ENCODE data around the gene TOMM70.

DNA sequence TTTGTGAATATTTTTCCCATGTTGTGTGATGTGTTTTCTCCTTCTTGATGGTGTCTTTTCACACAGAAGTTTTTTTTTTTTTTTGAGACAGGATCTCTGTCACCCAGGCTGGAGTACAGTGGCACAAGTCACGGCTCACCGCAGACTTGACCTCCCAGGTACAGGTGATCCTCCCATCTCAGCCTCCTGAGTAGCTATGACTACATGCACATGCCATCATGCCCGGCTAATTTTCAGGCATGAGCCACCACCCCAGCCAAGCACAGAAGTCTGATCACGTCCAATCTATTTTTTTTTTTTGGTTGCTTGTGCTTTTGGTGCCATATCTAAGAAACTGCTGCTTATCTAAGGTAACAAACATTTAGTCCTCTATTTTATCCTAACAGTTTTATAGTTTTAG, 24.6 kb downstream of the TOMM70 start:
- TF ChIP-seq, protein P1, sequence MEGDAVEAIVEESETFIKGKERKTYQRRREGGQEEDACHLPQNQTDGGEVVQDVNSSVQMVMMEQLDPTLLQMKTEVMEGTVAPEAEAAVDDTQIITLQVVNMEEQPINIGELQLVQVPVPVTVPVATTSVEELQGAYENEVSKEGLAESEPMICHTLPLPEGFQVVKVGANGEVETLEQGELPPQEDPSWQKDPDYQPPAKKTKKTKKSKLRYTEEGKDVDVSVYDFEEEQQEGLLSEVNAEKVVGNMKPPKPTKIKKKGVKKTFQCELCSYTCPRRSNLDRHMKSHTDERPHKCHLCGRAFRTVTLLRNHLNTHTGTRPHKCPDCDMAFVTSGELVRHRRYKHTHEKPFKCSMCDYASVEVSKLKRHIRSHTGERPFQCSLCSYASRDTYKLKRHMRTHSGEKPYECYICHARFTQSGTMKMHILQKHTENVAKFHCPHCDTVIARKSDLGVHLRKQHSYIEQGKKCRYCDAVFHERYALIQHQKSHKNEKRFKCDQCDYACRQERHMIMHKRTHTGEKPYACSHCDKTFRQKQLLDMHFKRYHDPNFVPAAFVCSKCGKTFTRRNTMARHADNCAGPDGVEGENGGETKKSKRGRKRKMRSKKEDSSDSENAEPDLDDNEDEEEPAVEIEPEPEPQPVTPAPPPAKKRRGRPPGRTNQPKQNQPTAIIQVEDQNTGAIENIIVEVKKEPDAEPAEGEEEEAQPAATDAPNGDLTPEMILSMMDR (IDR thresholded peaks at IDR 0.05; ENCODE audit: extremely low read depth in 1 of 2, insufficient read depth in 1 of 2, low read depth in 1 of 2, low read length in 2 of 2): no peak
- TF ChIP-seq EZH2 (IDR thresholded peaks at IDR 0.05; ENCODE audit: borderline replicate concordance, low read depth, low read length, severe bottlenecking) (no peak), FOS (IDR thresholded peaks at IDR 0.05; ENCODE audit: borderline replicate concordance, insufficient read depth, low read length) (no peak), POLR2AphosphoS5 (IDR thresholded peaks at IDR 0.05; ENCODE audit: insufficient read depth, low read depth, low read length) (no peak), POLR2A (IDR thresholded peaks at IDR 0.05; ENCODE audit: low read depth, low read length) (no peak), MAX (IDR thresholded peaks at IDR 0.05; ENCODE audit: insufficient read depth, insufficient read length) (no peak), MYC (IDR thresholded peaks at IDR 0.05; ENCODE audit: low read depth, low read length) (no peak), JUN (IDR thresholded peaks at IDR 0.05; ENCODE audit: borderline replicate concordance, insufficient read depth, insufficient read length, low read depth) (no peak)

Measured in endothelial cell of umbilical vein (primary cell).